Left lung (tissue), 10 donors: ENCODE results near the gene FBXO17. TPM values are rescaled to one million over a fixed set of nuclear protein-coding genes. Genes with fewer than 3 reads are reported as not detected.

Experiments
- ATAC-seq: fragments of 200-7000 bp; cut with Tn5 transposase; one replicate; pipeline ENCODE4 v1.9.1; 2020; ENCODE audit warnings: moderate library complexity
- DNase-seq, 4 donors: peaks; one replicate each; pipeline ENCODE4 v3.0.0-alpha.2; 2013 to 2020
- H3K27ac ChIP-seq, 2 donors: fragments of 200-600 bp; sonication (generic) in 1 of 2; one replicate each; pipeline versions ENCODE4 v1.5.0 to v1.8.0; 2020 to 2021
- H3K27me3 ChIP-seq, 2 donors: fragments of 200-600 bp; sonication (generic) in 1 of 2; one replicate each; pipeline versions ENCODE4 v1.5.0 to v1.8.0; 2020 to 2021
- H3K36me3 ChIP-seq, 2 donors: fragments of 200-600 bp; sonication (generic) in 1 of 2; one replicate each; pipeline versions ENCODE4 v1.5.0 to v1.8.0; 2020 to 2021
- H3K4me1 ChIP-seq, 2 donors: fragments of 200-600 bp; one replicate each; pipeline ENCODE4 v1.8.0; 2021
- H3K4me3 ChIP-seq, 2 donors: fragments of 200-600 bp; sonication (generic) in 1 of 2; one replicate each; pipeline versions ENCODE4 v1.5.0 to v1.8.0; 2020 to 2021; ENCODE audit warnings: mild to moderate bottlenecking in 1 of 2
- H3K9me3 ChIP-seq, 2 donors: fragments of 200-600 bp; sonication (generic) in 1 of 2; one replicate each; pipeline versions ENCODE4 v1.5.0 to v1.8.0; 2020 to 2021
- intact Hi-C, 2 donors: fragments of 100-400 bp; cut with DNase I; formaldehyde crosslinking; loops; one replicate each; pipeline versions ENCODE4 v1.11.2 to v1.14.2; 2022
- polyA plus RNA-seq, 6 donors: library from polyadenylated mRNA; unstranded; fragments of 120-200 nt; gene quantifications; one replicate each; pipeline ENCODE4 v1.2.1, GENCODE V29; 2013; ENCODE audit not compliant: insufficient read length in 6 of 6
- total RNA-seq, 2 donors: library from RNA; stranded (reverse); fragmentation: NEBNext Ultra II Directional; extraction: Animal tissue kit (Norgen Biotek cat#: 25700); gene quantifications; one replicate each; pipeline ENCODE4 v1.2.1, GENCODE V29; 2021
- TF ChIP-seq, protein P1 (sequence below), 2 donors: fragments of 200-600 bp; sonication (generic) in 1 of 2; IDR thresholded peaks; one replicate each; pipeline versions ENCODE4 v1.5.0 to v1.8.0; 2021; ENCODE audit warnings: antibody characterized with exemption in 2 of 2
- donor health status: DM: no; HTN: yes; CAD: no.
- donor health status: DM: no; HTN: no; CAD: no.

The FBXO17 gene
- total and polyA plus RNA-seq, 8 donors = 7.1 to 50.3 (median 42.4) TPM

GRCh38 chr19:38964738-38965137, 10.8 kb downstream of the FBXO17 start:
- ATAC-seq (no peak), DNase-seq (no peak)
- no peak overlapping the region for H3K4me3 ChIP-seq
- intact Hi-C loops = no loop called here
- TF ChIP-seq, protein P1, sequence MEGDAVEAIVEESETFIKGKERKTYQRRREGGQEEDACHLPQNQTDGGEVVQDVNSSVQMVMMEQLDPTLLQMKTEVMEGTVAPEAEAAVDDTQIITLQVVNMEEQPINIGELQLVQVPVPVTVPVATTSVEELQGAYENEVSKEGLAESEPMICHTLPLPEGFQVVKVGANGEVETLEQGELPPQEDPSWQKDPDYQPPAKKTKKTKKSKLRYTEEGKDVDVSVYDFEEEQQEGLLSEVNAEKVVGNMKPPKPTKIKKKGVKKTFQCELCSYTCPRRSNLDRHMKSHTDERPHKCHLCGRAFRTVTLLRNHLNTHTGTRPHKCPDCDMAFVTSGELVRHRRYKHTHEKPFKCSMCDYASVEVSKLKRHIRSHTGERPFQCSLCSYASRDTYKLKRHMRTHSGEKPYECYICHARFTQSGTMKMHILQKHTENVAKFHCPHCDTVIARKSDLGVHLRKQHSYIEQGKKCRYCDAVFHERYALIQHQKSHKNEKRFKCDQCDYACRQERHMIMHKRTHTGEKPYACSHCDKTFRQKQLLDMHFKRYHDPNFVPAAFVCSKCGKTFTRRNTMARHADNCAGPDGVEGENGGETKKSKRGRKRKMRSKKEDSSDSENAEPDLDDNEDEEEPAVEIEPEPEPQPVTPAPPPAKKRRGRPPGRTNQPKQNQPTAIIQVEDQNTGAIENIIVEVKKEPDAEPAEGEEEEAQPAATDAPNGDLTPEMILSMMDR (IDR thresholded peaks at IDR 0.05) = no peak
- H3K9me3 ChIP-seq = no peaks in the 10 kb centered on the region
- no peaks in the 10 kb centered on the region for H3K27me3 ChIP-seq
- H3K36me3 ChIP-seq = no peaks in the 10 kb centered on the region
- no peak overlapping the region for H3K27ac ChIP-seq
- H3K4me1 ChIP-seq = peaks cover 0 to 7% of the 10 kb centered on the region in 2 donors

GRCh38 chr19:38959618-38960017, 15.9 kb downstream of the FBXO17 start:
- no peak for DNase-seq
- Histone ChIP-seq H3K36me3 (no peaks in the 10 kb centered on the region), H3K27me3 (no peaks in the 10 kb centered on the region), H3K27ac (no peak overlapping the region), H3K4me3 (no peak overlapping the region), H3K4me1 (peaks cover 0 to 7% of the 10 kb centered on the region in 2 donors), H3K9me3 (no peaks in the 10 kb centered on the region)
- no peak for ATAC-seq
- intact Hi-C loops = no loop called here
- TF ChIP-seq, protein P1 (IDR thresholded peaks at IDR 0.05) = no peak

GRCh38 chr19:38958301-38958700, 17.2 kb downstream of the FBXO17 start:
- Histone ChIP-seq H3K4me1 (peaks cover 0 to 7% of the 10 kb centered on the region in 2 donors), H3K9me3 (no peaks in the 10 kb centered on the region), H3K27me3 (no peaks in the 10 kb centered on the region), H3K4me3 (no peak overlapping the region), H3K36me3 (no peaks in the 10 kb centered on the region), H3K27ac (no peak overlapping the region)
- TF ChIP-seq, protein P1 (IDR thresholded peaks at IDR 0.05) = no peak
- DNase-seq = no peak
- intact Hi-C loops = no loop called here
- no peak for ATAC-seq

GRCh38 chr19:38956264-38956663, 19.3 kb downstream of the FBXO17 start:
- Histone ChIP-seq H3K36me3 (no peaks in the 10 kb centered on the region), H3K27ac (no peak overlapping the region), H3K27me3 (no peaks in the 10 kb centered on the region), H3K4me1 (no peaks in the 10 kb centered on the region), H3K4me3 (no peak overlapping the region), H3K9me3 (no peaks in the 10 kb centered on the region)
- ATAC-seq (no peak), DNase-seq (no peak)
- TF ChIP-seq, protein P1 (IDR thresholded peaks at IDR 0.05) = no peak
- intact Hi-C loops = no loop called here

- Histone ChIP-seq H3K9me3 (no peaks in the 10 kb centered on the region), H3K4me1 (peaks cover 6 to 13% of the 10 kb centered on the region in 2 donors), H3K36me3 (no peaks in the 10 kb centered on the region), H3K27ac (no peak overlapping the region), H3K4me3 (no peak overlapping the region), H3K27me3 (peaks cover 0 to 20% of the 10 kb centered on the region in 2 donors)
- intact Hi-C loops = no loop called here
- DNase-seq (no peak), ATAC-seq (no peak)
- TF ChIP-seq, protein P1 (IDR thresholded peaks at IDR 0.05) = no peak
Observed at GRCh38 chr19:38953677-38954076, 21.9 kb downstream of the FBXO17 start.
